Heart right ventricle (tissue), 16 donors: Measurements from ENCODE around the gene UBXN11. TPM values are rescaled to one million over a fixed set of nuclear protein-coding genes. Genes with fewer than 3 reads are reported as not detected.
"Not testable (repeated sequence)": the region's sequence is repeated elsewhere in the genome, so short reads cannot be mapped to it uniquely, and the experiment has no call there.

Experiments
- ATAC-seq, 8 donors: fragments of 200-7000 bp; cut with Tn5 transposase; one replicate each; pipeline ENCODE4 v1.9.1; 2020; ENCODE audit warnings: mild to moderate bottlenecking in 8 of 8, moderate library complexity in 8 of 8, moderate number of reproducible peaks in 1 of 8
- DNase-seq, 2 donors: peaks; one replicate each; pipeline ENCODE4 v3.0.0-alpha.2; 2020
- H3K27ac ChIP-seq, 10 donors: fragments of 200-600 bp; sonication (generic) in 2 of 10; one replicate each; pipeline versions ENCODE4 v1.5.0 to v1.8.0; 2020 to 2022; ENCODE audit warnings: mild to moderate bottlenecking in 3 of 10
- H3K27me3 ChIP-seq, 7 donors: fragments of 200-600 bp; one replicate each; pipeline ENCODE4 v1.8.0; 2021 to 2022; ENCODE audit warnings: mild to moderate bottlenecking in 2 of 7
- H3K36me3 ChIP-seq, 9 donors: fragments of 200-600 bp; sonication (generic) in 1 of 9; one replicate each; pipeline versions ENCODE4 v1.5.0 to v1.8.0; 2020 to 2022; ENCODE audit warnings: mild to moderate bottlenecking in 2 of 9
- H3K4me1 ChIP-seq, 9 donors: fragments of 200-600 bp; sonication (generic) in 1 of 9; one replicate each; pipeline versions ENCODE4 v1.5.0 to v1.8.0; 2020 to 2022; ENCODE audit warnings: mild to moderate bottlenecking in 4 of 9
- H3K4me3 ChIP-seq, 10 donors: fragments of 200-600 bp; sonication (generic) in 2 of 10; one replicate each; pipeline versions ENCODE4 v1.5.0 to v1.8.0; 2020 to 2022; ENCODE audit warnings: mild to moderate bottlenecking in 7 of 10, moderate library complexity in 2 of 10
- H3K9me3 ChIP-seq, 11 donors: fragments of 200-600 bp in 10 of 11; sonication (generic) in 2 of 11; one replicate each; pipeline versions ENCODE4 v1.5.0 to v1.8.0; 2013 to 2022; ENCODE audit warnings: mild to moderate bottlenecking in 2 of 11, control low read depth in 1 of 11, moderate library complexity in 1 of 11
- WGBS, 2 donors: extraction: QIAGEN DNeasy Blood & Tissue Kit; methylation state at CpG; one replicate each; pipeline ENCODE4 v1.1.7; 2013; ENCODE audit warnings: inconsistent platforms in 1 of 2; 5-methylcytosine and 5-hydroxymethylcytosine counted together
- intact Hi-C, 10 donors: fragments of 100-400 bp; cut with DNase I; formaldehyde crosslinking; loops; one replicate each; pipeline versions ENCODE4 v1.11.1 to v1.14.2; 2022
- polyA plus RNA-seq, 2 donors: library from polyadenylated mRNA; stranded (reverse); fragments of 200-250 nt; gene quantifications; one replicate each; pipeline ENCODE4 v1.2.3, GENCODE V29; 2013
- total RNA-seq, 10 donors: library from RNA; stranded (reverse); fragmentation: NEBNext Ultra II Directional in 3 of 10; extraction: Animal tissue kit (Norgen Biotek cat#: 25700) in 3 of 10; gene quantifications; one replicate each; pipeline versions ENCODE4 v1.2.1 to v1.2.4, GENCODE V29; 2021 to 2023
- TF ChIP-seq, protein P1 (sequence below), 9 donors: fragments of 200-600 bp; sonication (generic) in 2 of 9; IDR thresholded peaks; one replicate each; pipeline versions ENCODE4 v1.5.0 to v1.8.0; 2021 to 2022; ENCODE audit warnings: antibody characterized with exemption in 9 of 9, mild to moderate bottlenecking in 5 of 9, moderate library complexity in 1 of 9
- donor health status: Arrhythmogenic right ventricular cardiomyopathy.
- donor health status: ischemic (EF 13 %, LVEDD 7.1; RV severe dilation, severe dysfunction).
- donor health status: healthy with polysubstance abuse.
- donor health status: DM: no; HTN: yes; CAD: no.
- donor health status: DM: no; HTN: no; CAD: no.
- donor health status: ischemic (EF 25% LVEDD 6.9; RV normal size, moderate dysfunction).
- donor health status: ischemic (EF 25% LVEDD 5.7; RV mildly dilated, moderate dysfunction).
- donor health status: healthy.
- donor health status: DM: yes; HTN: yes; CAD: no.
- donor health status: Ischemic cardiomyopathy.
- donor health status: ischemic (EF 35%, LVEDD 5.7; RV mildly dilated, moderate dysfunction).
- donor health status: nonischemic (EF 11% LVEDD 7.7; RV severe dilation, severe dysfunction).
- donor health status: DM: yes; HTN: yes; CAD: no.
- donor health status: PGD.
- donor health status: ischemic (EF 29% LVEDD 5.4; RV normal size, mild dysfunction).
- donor health status: nonischemic (EF 23%, LVEDD 6.1; RV moderate dilation, normal function).

UBXN11 gene
- total and polyA plus RNA-seq, 12 donors = 5.4 to 20.2 (median 8.2) TPM

DNA sequence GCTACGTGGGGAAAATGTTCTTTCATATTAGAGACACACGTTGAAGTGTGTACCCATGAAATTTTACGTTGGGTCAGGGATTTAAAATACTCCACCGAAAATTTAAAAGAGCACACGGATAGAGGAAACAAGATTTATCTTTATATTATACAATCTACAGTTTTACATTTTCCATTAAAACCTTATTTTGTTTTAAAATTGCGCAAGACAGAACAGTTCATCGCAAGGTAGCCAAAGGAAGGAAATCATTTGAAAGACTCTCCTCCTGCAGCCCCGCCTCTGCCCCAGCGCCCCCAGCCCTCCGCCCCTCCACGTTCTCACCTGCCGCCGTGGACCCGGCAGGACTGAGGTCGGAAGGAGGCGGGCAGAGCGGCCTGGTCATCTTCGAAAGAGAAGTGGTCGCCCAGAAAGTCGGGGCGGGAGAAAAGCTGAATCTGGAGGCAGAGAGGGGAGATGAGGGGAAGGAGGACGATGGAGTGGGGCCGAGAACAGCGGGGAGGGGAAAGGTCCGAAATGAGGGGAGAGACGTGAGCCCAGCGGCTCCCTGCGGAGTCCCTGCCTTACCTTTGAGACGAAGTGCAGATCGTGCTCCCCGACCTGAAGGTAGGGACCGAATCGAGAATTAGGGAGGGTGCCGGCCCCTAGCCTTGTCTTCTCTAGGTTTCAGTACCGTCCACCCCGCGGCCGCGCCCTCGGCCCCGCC, 29.5 kb upstream of the UBXN11 start:
- WGBS, 2 donors = 4 to 6% methylated on average over 41 of the region's 41 CpGs
- Histone ChIP-seq H3K9me3 (no peaks in the 10 kb centered on the region), H3K27me3 (peaks cover 0 to 59% (median 53%) of the 10 kb centered on the region in 7 donors), H3K4me1 (peaks cover 0 to 16% (median 13%) of the 10 kb centered on the region in 9 donors), H3K4me3 (peak overlapping the region; percentile 28 to 61 (median 51)), H3K27ac (no peak overlapping the region), H3K36me3 (no peaks in the 10 kb centered on the region)
- TF ChIP-seq, protein P1, sequence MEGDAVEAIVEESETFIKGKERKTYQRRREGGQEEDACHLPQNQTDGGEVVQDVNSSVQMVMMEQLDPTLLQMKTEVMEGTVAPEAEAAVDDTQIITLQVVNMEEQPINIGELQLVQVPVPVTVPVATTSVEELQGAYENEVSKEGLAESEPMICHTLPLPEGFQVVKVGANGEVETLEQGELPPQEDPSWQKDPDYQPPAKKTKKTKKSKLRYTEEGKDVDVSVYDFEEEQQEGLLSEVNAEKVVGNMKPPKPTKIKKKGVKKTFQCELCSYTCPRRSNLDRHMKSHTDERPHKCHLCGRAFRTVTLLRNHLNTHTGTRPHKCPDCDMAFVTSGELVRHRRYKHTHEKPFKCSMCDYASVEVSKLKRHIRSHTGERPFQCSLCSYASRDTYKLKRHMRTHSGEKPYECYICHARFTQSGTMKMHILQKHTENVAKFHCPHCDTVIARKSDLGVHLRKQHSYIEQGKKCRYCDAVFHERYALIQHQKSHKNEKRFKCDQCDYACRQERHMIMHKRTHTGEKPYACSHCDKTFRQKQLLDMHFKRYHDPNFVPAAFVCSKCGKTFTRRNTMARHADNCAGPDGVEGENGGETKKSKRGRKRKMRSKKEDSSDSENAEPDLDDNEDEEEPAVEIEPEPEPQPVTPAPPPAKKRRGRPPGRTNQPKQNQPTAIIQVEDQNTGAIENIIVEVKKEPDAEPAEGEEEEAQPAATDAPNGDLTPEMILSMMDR (IDR thresholded peaks at IDR 0.05) = no peak
- peak in 1 of 2 donors; percentile 29 for DNase-seq
- intact Hi-C loops = no loop called here
- peak in 1 of 8 donors; percentile 77 for ATAC-seq

DNA sequence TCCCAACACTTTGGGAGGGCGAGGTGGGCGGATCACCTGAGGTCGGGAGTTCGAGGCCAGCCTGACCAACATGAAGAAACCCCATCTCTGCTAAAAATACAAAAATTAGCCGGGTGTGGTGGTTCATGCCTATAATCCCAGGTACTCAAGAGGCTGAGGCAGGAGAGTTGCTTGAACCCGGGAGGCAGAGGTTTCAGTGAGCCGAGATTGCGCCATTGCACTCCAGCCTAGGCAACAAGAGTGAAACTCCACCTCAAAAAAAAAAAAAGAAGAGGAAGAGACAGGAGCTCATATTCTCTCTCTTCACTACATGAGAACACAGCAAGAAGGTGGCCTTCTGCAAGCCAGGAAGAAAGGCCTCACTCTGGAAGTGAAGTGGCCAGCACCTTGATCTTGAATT, 26.9 kb upstream of the UBXN11 start:
- ATAC-seq, H3K27ac ChIP-seq, intact Hi-C loops, H3K9me3 ChIP-seq, H3K36me3 ChIP-seq, DNase-seq, H3K4me3 ChIP-seq: not testable (repeated sequence)
- Histone ChIP-seq H3K4me1 (peaks cover 0 to 16% (median 13%) of the 10 kb centered on the region in 9 donors), H3K27me3 (peaks cover 0 to 69% (median 58%) of the 10 kb centered on the region in 7 donors)
- WGBS, 2 donors = 91 to 94% methylated on average over 8 of the region's 8 CpGs

DNA sequence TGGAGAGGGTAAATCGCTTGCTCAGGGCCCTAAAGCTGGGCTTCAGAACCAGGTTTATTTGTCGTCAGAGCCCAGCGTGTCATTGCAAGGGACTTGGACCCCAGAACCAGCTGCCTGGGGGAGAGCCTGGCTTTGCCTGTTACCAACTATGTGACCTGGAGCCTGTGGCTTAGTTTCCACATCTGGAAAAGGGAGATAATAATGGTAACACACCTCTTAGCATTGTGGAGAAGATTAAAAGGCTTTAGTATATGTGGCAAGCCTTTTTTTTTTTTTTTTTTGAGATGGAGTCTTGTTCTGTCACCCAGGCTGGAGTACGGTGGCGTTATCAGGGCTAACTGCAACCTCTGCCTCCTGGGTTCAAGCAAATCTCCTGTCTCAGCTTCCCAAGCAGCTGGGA, 23.8 kb upstream of the UBXN11 start:
- no peaks in the 10 kb centered on the region for H3K36me3 ChIP-seq
- TF ChIP-seq, protein P1 (IDR thresholded peaks at IDR 0.05) = no peak
- DNase-seq = no peak
- H3K9me3 ChIP-seq = no peaks in the 10 kb centered on the region
- no peak overlapping the region for H3K4me3 ChIP-seq
- intact Hi-C loops = no loop called here
- H3K4me1 ChIP-seq = no peaks in the 10 kb centered on the region
- ATAC-seq = no peak
- 71 to 79% methylated on average over 5 of the region's 5 CpGs for WGBS, 2 donors
- no peak overlapping the region for H3K27ac ChIP-seq
- H3K27me3 ChIP-seq = peaks cover 0 to 50% (median 43%) of the 10 kb centered on the region in 7 donors

DNA sequence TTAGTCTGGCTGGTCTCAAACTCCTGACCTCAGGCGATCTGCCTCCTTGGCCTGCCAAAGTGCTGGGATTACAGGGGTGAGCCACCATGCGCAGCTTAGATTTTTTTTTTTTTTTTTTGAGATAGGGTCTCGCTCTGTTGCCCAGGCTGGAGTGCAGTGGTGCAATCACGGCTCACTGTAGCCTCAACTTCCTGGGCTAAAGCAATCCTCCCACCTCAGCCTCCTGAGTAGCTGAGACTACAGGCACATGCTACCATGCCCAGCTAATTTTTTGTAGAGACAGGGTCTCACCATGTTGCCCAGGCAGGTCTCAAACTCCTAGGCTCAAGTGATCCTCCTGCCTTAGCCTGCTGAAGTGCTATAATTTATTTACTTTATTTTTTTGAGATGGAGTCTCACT, 22.9 kb upstream of the UBXN11 start:
- intact Hi-C loops = loop anchor here in 4 of 10 donors (10.0 kb wide), 4 partner anchors 145 to 225 kb away; partner anchors contain the start of genes C1orf232 (in 1 of the 4), CNKSR1 (in 1 of the 4), ZNF593 (in 1 of the 4) and ZNF593OS (in 1 of the 4)

DNA sequence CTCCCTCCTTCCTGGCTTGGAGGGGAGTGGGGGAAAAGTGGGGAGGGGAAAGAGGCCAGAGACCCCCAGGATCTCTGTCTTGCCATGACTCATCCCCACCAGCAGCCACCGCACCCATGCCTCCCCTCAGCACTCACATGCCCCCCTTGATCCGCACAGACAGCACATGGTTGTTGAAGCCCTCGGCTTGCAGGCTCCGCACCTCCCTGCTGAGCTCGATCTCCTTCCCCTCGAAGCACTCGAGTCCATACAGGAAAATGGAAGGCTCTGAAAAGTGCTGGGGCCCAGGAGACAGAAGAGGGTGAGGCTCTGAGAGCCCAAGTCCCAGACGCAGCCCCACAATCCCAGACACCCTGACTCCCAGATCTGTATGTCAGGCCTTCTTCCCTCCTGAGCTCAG, 22.2 kb upstream of the UBXN11 start:
- Histone ChIP-seq H3K36me3 (peaks cover 0 to 6% (median 0%) of the 10 kb centered on the region in 9 donors), H3K27ac (no peak overlapping the region), H3K4me3 (no peak overlapping the region), H3K4me1 (no peaks in the 10 kb centered on the region), H3K9me3 (no peaks in the 10 kb centered on the region), H3K27me3 (peaks cover 0 to 36% (median 26%) of the 10 kb centered on the region in 7 donors)
- no peak for ATAC-seq
- DNase-seq = no peak
- intact Hi-C loops = loop anchor here in 4 of 10 donors (10.0 kb wide), 4 partner anchors 144 to 224 kb away; partner anchors contain the start of genes C1orf232 (in 1 of the 4), CNKSR1 (in 1 of the 4), ZNF593 (in 1 of the 4) and ZNF593OS (in 1 of the 4)
- TF ChIP-seq, protein P1 (IDR thresholded peaks at IDR 0.05) = no peak
- 64 to 71% methylated on average over 8 of the region's 8 CpGs for WGBS, 2 donors

More for the DNA sequence above, 22.9 kb upstream of the UBXN11 start:
- not testable (repeated sequence) for H3K4me1 ChIP-seq, H3K27ac ChIP-seq, ATAC-seq, H3K36me3 ChIP-seq, DNase-seq, H3K4me3 ChIP-seq, H3K9me3 ChIP-seq
- peaks cover 0 to 44% (median 34%) of the 10 kb centered on the region in 7 donors for H3K27me3 ChIP-seq
- WGBS, 2 donors = 88 to 94% methylated on average over 4 of the region's 4 CpGs
